HepG2 (cell line): ENCODE measurements around the gene PRMT7. TPM values are rescaled to one million over a fixed set of nuclear protein-coding genes. Genes with fewer than 3 reads are reported as not detected.

Experiments used
- AFF4 ChIP-seq: sonication (generic); formaldehyde crosslinking; IDR thresholded peaks from 2 replicates; pipeline ENCODE4 v1.4.0; 2020; ENCODE audit warnings: missing genetic modification reagents
- ATF6 ChIP-seq: sonication (generic); formaldehyde crosslinking; conservative IDR thresholded peaks from 2 replicates; pipeline ENCODE4 v1.4.0; 2020; ENCODE audit warnings: missing genetic modification reagents
- HDAC1 ChIP-seq: sonication (generic); formaldehyde crosslinking; IDR thresholded peaks from 2 replicates; pipeline ENCODE4 v1.5.1; 2020; ENCODE audit warnings: mild to moderate bottlenecking, missing genetic modification reagents
- IKZF5 ChIP-seq: IDR thresholded peaks from 2 replicates; pipeline ENCODE4 v1.6.1; 2018; ENCODE audit warnings: missing genetic modification reagents, mild to moderate bottlenecking, missing compliant biosample characterization
- MTF2 ChIP-seq: sonication (generic); formaldehyde crosslinking; IDR thresholded peaks from 2 replicates; pipeline ENCODE4 v1.5.0; 2020; ENCODE audit warnings: missing genetic modification reagents, borderline replicate concordance
- NCOR1 ChIP-seq: fragments of 200-600 bp; sonication (generic); IDR thresholded peaks from 2 replicates; pipeline ENCODE4 v1.7.0; 2017; ENCODE audit warnings: antibody characterized with exemption, low read length, borderline replicate concordance
- NFE2L1 ChIP-seq: sonication (generic); formaldehyde crosslinking; IDR thresholded peaks from 2 replicates; pipeline ENCODE4 v1.4.0; 2020; ENCODE audit warnings: missing genetic modification reagents, mild to moderate bottlenecking, borderline replicate concordance
- NFRKB ChIP-seq: fragments of 450-650 bp; IDR thresholded peaks from 2 replicates; pipeline ENCODE4 v1.6.1; 2017
- SIN3A ChIP-seq: IDR thresholded peaks from 2 replicates; pipeline ENCODE4 v1.6.1; 2011; ENCODE audit warnings: low read depth, mild to moderate bottlenecking, control low read depth, low read length, borderline replicate concordance
- SMAD1 ChIP-seq: sonication (generic); formaldehyde crosslinking; IDR thresholded peaks from 2 replicates; pipeline ENCODE4 v1.4.0; 2020; ENCODE audit warnings: missing genetic modification reagents, low read depth, mild to moderate bottlenecking, borderline replicate concordance
- THAP9 ChIP-seq: sonication (generic); formaldehyde crosslinking; IDR thresholded peaks from 2 replicates; pipeline ENCODE4; 2020; ENCODE audit warnings: missing genetic modification reagents, mild to moderate bottlenecking, borderline replicate concordance
- ZFP62 ChIP-seq: sonication (generic); formaldehyde crosslinking; IDR thresholded peaks from 2 replicates; pipeline ENCODE4 v1.4.0; 2020; ENCODE audit warnings: missing genetic modification reagents
- ZNF101 ChIP-seq: sonication (generic); formaldehyde crosslinking; IDR thresholded peaks from 2 replicates; pipeline ENCODE4 v1.4.0; 2020; ENCODE audit warnings: mild to moderate bottlenecking, low read depth, missing genetic modification reagents, borderline replicate concordance
- ZNF180 ChIP-seq: sonication (generic); formaldehyde crosslinking; IDR thresholded peaks from 2 replicates; pipeline ENCODE4 v1.4.0; 2020; ENCODE audit warnings: low read depth, missing genetic modification reagents, borderline replicate concordance
- ZNF30 ChIP-seq: sonication (generic); formaldehyde crosslinking; IDR thresholded peaks from 2 replicates; pipeline ENCODE4 v1.5.0; 2020; ENCODE audit warnings: mild to moderate bottlenecking, missing genetic modification reagents
- ZNF333 ChIP-seq: sonication (generic); formaldehyde crosslinking; IDR thresholded peaks from 2 replicates; pipeline ENCODE4 v1.4.0; 2020; ENCODE audit warnings: mild to moderate bottlenecking, missing genetic modification reagents, borderline replicate concordance
- ZNF597 ChIP-seq: sonication (generic); formaldehyde crosslinking; IDR thresholded peaks from 2 replicates; pipeline ENCODE4 v1.5.0; 2020; ENCODE audit warnings: missing genetic modification reagents
- ZSCAN30 ChIP-seq: sonication (generic); formaldehyde crosslinking; IDR thresholded peaks from 2 replicates; pipeline ENCODE4 v1.5.0; 2020; ENCODE audit warnings: mild to moderate bottlenecking, missing genetic modification reagents
- polyA plus RNA-seq, 8 experiments: library from polyadenylated mRNA; depleted of rRNA in 3 of 8; stranded (reverse) in 7 of 8; unstranded in 1 of 8; fragments of >200 nt; fragmentation: Illumina TruSeq in 4 of 8; extraction: Trizol in 4 of 8; gene quantifications; 2 replicates each; pipeline versions ENCODE4 v1.2.1 to v1.2.3, GENCODE V29; 2011 to 2016; ENCODE audit warnings: low read depth in 4 of 8, missing spikeins in 1 of 8, mixed read lengths in 1 of 8; ENCODE audit not compliant: insufficient read depth in 1 of 8
- total RNA-seq, 5 experiments: library from RNA; depleted of rRNA; stranded (reverse); fragments of >200 nt; fragmentation: Illumina TruSeq; extraction: Trizol; gene quantifications; 2 replicates each; pipeline ENCODE4 v1.2.3, GENCODE V29; 2016; ENCODE audit warnings: low read depth in 1 of 5

PRMT7 gene
- total and polyA plus RNA-seq, 2 of the 13 experiments (the other 11 are each of a cell fraction or from before 2014, with no cell fraction given): 47.5 to 55.0 TPM

- TF ChIP-seq ZNF597 (CRISPR knock-in tag): no peak
- no peak for TF ChIP-seq ZFP62
- peak; percentile 51 for TF ChIP-seq HDAC1 (CRISPR knock-in tag)
- TF ChIP-seq NFRKB: no peak
- no peak for TF ChIP-seq THAP9 (CRISPR knock-in tag)
- peak; percentile 60; the same call in 1 of the 2 replicates for TF ChIP-seq ATF6 (CRISPR knock-in tag)
- TF ChIP-seq AFF4: no peak
- peak; percentile 77 for TF ChIP-seq NCOR1
- no peak for TF ChIP-seq SMAD1
- TF ChIP-seq NFE2L1 (CRISPR knock-in tag): no peak
- no peak for TF ChIP-seq ZNF30 (CRISPR knock-in tag)
- no peak for TF ChIP-seq MTF2 (CRISPR knock-in tag)
- no peak for TF ChIP-seq SIN3A
- no peak for TF ChIP-seq ZNF180
- TF ChIP-seq ZNF333 (CRISPR knock-in tag): no peak
- TF ChIP-seq IKZF5 (CRISPR knock-in tag): peak; percentile 30; the same call in 1 of the 2 replicates
- TF ChIP-seq ZSCAN30 (CRISPR knock-in tag): no peak
- TF ChIP-seq ZNF101: no peak
Measured at GRCh38 chr16:68332411-68333121, 21.7 kb downstream of the PRMT7 start (continued).
